ENCODE results near the gene MAU2.

DNA sequence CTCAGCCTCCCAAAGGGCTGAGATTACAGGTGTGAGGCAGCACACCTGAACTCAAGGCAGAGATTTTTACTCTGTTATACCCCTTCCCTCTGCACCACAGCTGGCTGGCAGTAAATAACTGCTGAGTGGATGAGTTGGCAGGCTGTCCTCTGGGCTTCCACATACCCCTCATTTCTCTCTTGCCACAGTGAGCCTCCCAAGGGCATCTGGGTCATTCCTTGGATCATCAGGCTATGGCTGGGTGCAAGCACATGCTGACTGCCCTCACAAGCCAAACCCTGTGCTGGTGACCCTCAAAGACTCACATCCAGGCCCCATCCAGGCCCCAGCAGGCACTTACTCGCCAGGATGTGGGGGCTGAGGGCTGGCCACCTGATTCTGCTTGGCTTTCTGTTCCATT is 4.5 kb upstream of the MAU2 start:
- TF ChIP-seq TAF1 (IDR thresholded peaks at IDR 0.05; ENCODE audit: low read depth) = no peak
- TF ChIP-seq YY1 (IDR thresholded peaks at IDR 0.05; ENCODE audit: low read depth) = no peak
- TF ChIP-seq, protein P1, sequence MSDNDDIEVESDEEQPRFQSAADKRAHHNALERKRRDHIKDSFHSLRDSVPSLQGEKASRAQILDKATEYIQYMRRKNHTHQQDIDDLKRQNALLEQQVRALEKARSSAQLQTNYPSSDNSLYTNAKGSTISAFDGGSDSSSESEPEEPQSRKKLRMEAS (IDR thresholded peaks at IDR 0.05) = no peak
- no peak for TF ChIP-seq TEAD4 (IDR thresholded peaks at IDR 0.05)

Measured in Ishikawa (cell line).